Right kidney (tissue), 1 donor: ENCODE data around the gene DPP4.
"Not testable (repeated sequence)": the region's sequence is repeated elsewhere in the genome, so short reads cannot be mapped to it uniquely, and the experiment has no call there.

ENCODE experiments used
- DNase-seq: peaks from one replicate; pipeline ENCODE4 v3.0.0-alpha.2; 2016

DPP4 gene

DNA sequence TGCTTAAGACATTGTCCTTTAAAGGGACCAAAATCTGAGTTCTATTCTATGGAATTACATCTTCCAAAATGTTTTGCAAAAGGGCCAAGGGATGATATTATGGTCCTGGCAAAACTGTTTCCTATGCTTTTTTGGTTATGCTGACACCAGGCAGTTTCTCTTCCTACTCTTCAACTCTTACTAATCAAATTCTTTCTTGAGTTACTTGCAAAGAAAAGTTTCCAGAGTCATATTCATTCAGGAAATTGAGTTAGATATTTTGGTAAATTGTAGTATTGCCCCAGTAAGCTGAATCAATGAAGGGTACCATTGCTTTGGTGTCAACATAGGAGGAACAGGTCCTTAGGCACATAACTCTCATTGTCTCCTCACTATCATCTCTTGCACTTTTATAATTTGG lies 118.8 kb downstream of the DPP4 start:
- DNase-seq = no peak

GRCh38 chr2:161954103-161954502 lies 119.9 kb downstream of the DPP4 start:
- DNase-seq = no peak

DNA sequence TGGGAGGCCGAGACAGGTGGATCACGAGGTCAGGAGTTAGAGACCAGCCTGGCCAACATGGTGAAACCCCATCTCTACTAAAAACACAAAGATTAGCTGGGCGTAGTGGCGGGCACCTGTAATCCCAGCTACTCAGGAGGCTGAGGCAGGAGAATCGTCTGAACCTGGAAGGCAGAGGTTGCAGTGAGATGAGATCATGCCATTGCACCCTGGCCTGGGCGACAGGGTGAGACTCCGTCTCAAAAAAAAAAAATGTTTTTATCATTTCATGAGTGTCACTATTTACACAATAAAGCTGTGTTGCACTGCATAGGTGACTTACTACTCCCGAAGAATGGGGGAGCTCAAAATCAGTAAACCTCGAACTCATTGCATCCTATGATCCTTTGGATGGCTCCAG lies 120.6 kb downstream of the DPP4 start:
- not testable (repeated sequence) for DNase-seq

DNA sequence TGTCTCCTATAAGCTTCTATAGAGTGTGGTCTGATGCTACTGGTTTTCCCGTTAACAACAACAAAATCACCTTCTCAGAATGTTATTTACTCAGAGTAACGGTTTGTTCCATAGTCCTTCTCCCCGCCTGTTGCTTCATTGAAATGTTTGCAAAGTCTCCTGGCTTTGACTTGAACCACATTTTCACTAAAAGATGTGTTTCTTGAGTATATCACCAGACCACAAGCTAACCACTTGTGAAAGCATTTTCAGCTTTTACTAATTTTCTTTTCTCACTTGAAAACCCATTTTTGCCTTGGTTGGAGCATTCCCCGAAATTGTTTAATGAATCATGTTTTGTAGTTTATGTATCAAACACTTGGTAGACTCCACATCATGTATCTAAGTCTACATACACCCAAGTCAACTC lies 121.2 kb downstream of the DPP4 start:
- no peak for DNase-seq

- DNase-seq = no peak
These were observed 126.2 kb downstream of the DPP4 start for GRCh38 chr2:161947836-161948235.

- DNase-seq = no peak
These were observed 126.6 kb downstream of the DPP4 start for GRCh38 chr2:161947406-161947805.

- no peak for DNase-seq
These were observed 127.4 kb downstream of the DPP4 start for GRCh38 chr2:161946489-161947107.

- DNase-seq = no peak
These were observed 131.0 kb downstream of the DPP4 start for GRCh38 chr2:161943011-161943410.
